Measurements from ENCODE around the gene DNAH2. TPM values are rescaled to one million over a fixed set of nuclear protein-coding genes. Genes with fewer than 3 reads are reported as not detected.

The DNAH2 gene
- total and polyA plus RNA-seq, 2 of the 4 experiments (the other 2 are of a cell fraction): under 0.01 to 0.02 TPM

DNA sequence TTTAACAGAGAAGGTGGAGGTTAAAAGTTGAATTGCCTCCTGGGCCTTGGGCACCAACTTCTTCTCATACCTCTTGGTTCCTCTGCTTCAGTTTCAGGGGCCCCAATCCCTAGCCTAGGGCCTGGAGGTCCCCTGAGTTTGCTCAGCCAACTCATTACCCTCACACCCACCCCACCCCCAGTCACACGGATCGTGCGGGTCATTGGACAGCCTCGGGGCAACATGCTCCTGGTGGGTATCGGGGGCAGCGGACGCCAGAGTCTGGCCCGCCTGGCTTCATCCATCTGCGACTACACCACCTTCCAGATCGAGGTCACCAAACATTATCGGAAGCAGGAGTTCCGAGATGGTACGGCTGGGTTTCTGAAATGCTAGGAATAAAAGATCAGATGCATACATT lies 80.4 kb downstream of the DNAH2 start:
- H2BK120ac ChIP-seq (ENCODE audit: low read depth, low read length): no peak overlapping the region
- no peak overlapping the region for H2BK15ac ChIP-seq (ENCODE audit: low read depth, low read length)
- BruUV-seq (replicated peaks): no TSS peak
- no peak overlapping the region for H3K4ac ChIP-seq (ENCODE audit: low read depth, low read length)
- dilution Hi-C loops (cut with HindIII; ENCODE audit: low sequenced_read_pairs, unreplicated experiment): no loop called here
- in situ Hi-C loops (cut with MboI; ENCODE audit: low sequenced_read_pairs): no loop called here
- H2AK5ac ChIP-seq (ENCODE audit: low read depth, low read length): no peak overlapping the region
- no peak overlapping the region for H4K91ac ChIP-seq (ENCODE audit: insufficient read depth, low read depth, low read length)
- no peak overlapping the region for H3K4me2 ChIP-seq (ENCODE audit: low read depth, low read length)
- TF ChIP-seq USF2 (IDR thresholded peaks at IDR 0.05; ENCODE audit: low read depth, low read length) (no peak), ELK1 (IDR thresholded peaks at IDR 0.05; ENCODE audit: borderline replicate concordance, low read depth, low read length) (no peak), CEBPB (IDR thresholded peaks at IDR 0.05; ENCODE audit: low read depth, low read length) (no peak), CHD1 (IDR thresholded peaks at IDR 0.05; ENCODE audit: low read depth, low read length) (no peak), FOS (IDR thresholded peaks at IDR 0.05; ENCODE audit: low read depth, low read length) (no peak), MAFK (IDR thresholded peaks at IDR 0.05; ENCODE audit: low read depth, low read length) (no peak), MXI1 (IDR thresholded peaks at IDR 0.05; ENCODE audit: borderline replicate concordance, low read depth, low read length) (no peak), POLR2A (IDR thresholded peaks at IDR 0.05; ENCODE audit: low read depth, low read length) (no peak), MAZ (IDR thresholded peaks at IDR 0.05; ENCODE audit: borderline replicate concordance, low read depth, low read length) (no peak), RAD21 (IDR thresholded peaks at IDR 0.05; ENCODE audit: low read length) (no peak), RFX5 (IDR thresholded peaks at IDR 0.05; ENCODE audit: low read depth, low read length) (no peak)
- ChIA-PET CTCF (no interaction called here), POLR2A (ENCODE audit: unreplicated experiment) (no interaction called here)
- no peak overlapping the region for H3K27ac ChIP-seq (ENCODE audit: insufficient read depth, low read length)
- 88% methylated on average over 6 of the region's 13 CpGs; no CpG with 5 or more reads in 1 of the 2 experiments for WGBS, 2 experiments (ENCODE audit: extremely low coverage in 2 of 2, insufficient read length in 1 of 2)
- H3K79me1 ChIP-seq (ENCODE audit: low read depth in 1 of 2, low read length in 2 of 2): no peaks in the 10 kb centered on the region
- no peaks in the 10 kb centered on the region; the same call in 1 of the 2 replicates for H4K20me1 ChIP-seq (ENCODE audit: insufficient read depth, low read length)
- H3K23ac ChIP-seq (ENCODE audit: low read depth, low read length): no peak overlapping the region
- DNase-seq: no peak
- no peak overlapping the region for H2AK9ac ChIP-seq (replicated peaks; ENCODE audit: low read depth, low read length, poor library complexity)
- H3K56ac ChIP-seq (ENCODE audit: extremely low read depth, insufficient read depth, low read length): no peak overlapping the region
- no peak overlapping the region for H2BK20ac ChIP-seq (ENCODE audit: low read depth, low read length)
- H3K18ac ChIP-seq (ENCODE audit: low read depth, low read length): no peak overlapping the region
- no peaks in the 10 kb centered on the region for H3K9me3 ChIP-seq (ENCODE audit: control insufficient read depth, insufficient read depth, low read length)
- H3K4me3 ChIP-seq (ENCODE audit: insufficient read depth, low read depth, low read length): no peak overlapping the region
- H4K5ac ChIP-seq (ENCODE audit: low read depth, low read length): no peak overlapping the region
- ATAC-seq (ENCODE audit: low read depth): no peak
- no peak overlapping the region for H2BK5ac ChIP-seq (ENCODE audit: low read depth, low read length, poor library complexity, severe bottlenecking)
- no peaks in the 10 kb centered on the region for H3K36me3 ChIP-seq (ENCODE audit: control insufficient read depth, insufficient read depth, low read length)
- no peak overlapping the region for H3K14ac ChIP-seq (replicated peaks; ENCODE audit: low read depth, low read length)
- H4K8ac ChIP-seq (ENCODE audit: low read depth in 2 of 2, low read length in 2 of 2): no peak overlapping the region
- peaks cover 23% of the 10 kb centered on the region for H3K27me3 ChIP-seq (ENCODE audit: control insufficient read depth, insufficient read depth, low read length)
- no peak overlapping the region for H2AFZ ChIP-seq (replicated peaks; ENCODE audit: low read length, poor library complexity)
- no peak overlapping the region for H3K9ac ChIP-seq (ENCODE audit: low read depth, low read length)
- H3K9me1 ChIP-seq (ENCODE audit: insufficient read depth, low read length): no peaks in the 10 kb centered on the region
- intact Hi-C loops (cut with micrococcal nuclease): no loop called here
- no peaks in the 10 kb centered on the region for H3K4me1 ChIP-seq (ENCODE audit: control insufficient read depth, insufficient read depth, low read length)
